Activated CD4-positive, alpha-beta T cell treated with anti-CD3 and anti-CD28 coated beads, Interleukin-2, amount 50 U/mL, for 16 hours (primary cell): ENCODE measurements around the gene ING4.
"Not testable (repeated sequence)": the region's sequence is repeated elsewhere in the genome, so short reads cannot be mapped to it uniquely, and the experiment has no call there.

Experiments
- DNase-seq: peaks from one replicate; pipeline ENCODE4 v3.0.0-alpha.2; 2020

The ING4 gene

GRCh38 chr12:6662906-6663742, at the start of gene ING4:
Gene ING4 (minus strand): TSS chr12:6663119. CDS start chr12:6663101, 18 bp downstream.
- DNase-seq = peak; percentile 99

- peak; percentile 21 for DNase-seq
These were observed 46.1 kb upstream of the ING4 start for GRCh38 chr12:6708960-6709394.

GRCh38 chr12:6708351-6708750, 45.4 kb upstream of the ING4 start:
- not testable (repeated sequence) for DNase-seq

- no peak for DNase-seq
These were observed 40.7 kb upstream of the ING4 start for GRCh38 chr12:6703631-6704030.

GRCh38 chr12:6701078-6701768, 38.3 kb upstream of the ING4 start:
- no peak for DNase-seq

- no peak for DNase-seq
These were observed 37.7 kb upstream of the ING4 start, which contains the start of gene PIANP for GRCh38 chr12:6700646-6701051. Gene PIANP (minus strand): TSS chr12:6700815. CDS start chr12:6698061, 2,754 bp downstream.

GRCh38 chr12:6699989-6700645, 37.2 kb upstream of the ING4 start:
- no peak for DNase-seq

- DNase-seq = no peak
These were observed 36.5 kb upstream of the ING4 start for GRCh38 chr12:6699259-6699988.

GRCh38 chr12:6698352-6699046, 35.6 kb upstream of the ING4 start:
- no peak for DNase-seq

GRCh38 chr12:6697584-6698351, 34.8 kb upstream of the ING4 start:
- peak; percentile 21 for DNase-seq

- no peak for DNase-seq
These were observed 34.0 kb upstream of the ING4 start for GRCh38 chr12:6696690-6697583.

- DNase-seq = no peak
These were observed 32.6 kb upstream of the ING4 start for GRCh38 chr12:6695313-6696045.

- no peak for DNase-seq
These were observed 31.8 kb upstream of the ING4 start for GRCh38 chr12:6694701-6695100.

- no peak for DNase-seq
These were observed 31.0 kb upstream of the ING4 start for GRCh38 chr12:6693832-6694355.

- no peak for DNase-seq
These were observed 30.0 kb upstream of the ING4 start for GRCh38 chr12:6692888-6693287.

GRCh38 chr12:6691473-6691872, 28.6 kb upstream of the ING4 start:
- DNase-seq = no peak

GRCh38 chr12:6688999-6689882, 26.3 kb upstream of the ING4 start, which contains the start of gene ZNF384:
Gene ZNF384 (minus strand): TSS chr12:6689375. CDS start chr12:6679520, 9,855 bp downstream.
- peak; percentile 98 for DNase-seq

GRCh38 chr12:6688543-6688998, 25.7 kb upstream of the ING4 start:
- DNase-seq = no peak
